AML-193 (cell line): Measurements from ENCODE around the gene SRGAP3.

Experiments
- DNase-seq, 2 experiments: peaks; one replicate each; lab custom pipeline; 2025; lab: John Stamatoyannopoulos, UW

SRGAP3 gene

DNA sequence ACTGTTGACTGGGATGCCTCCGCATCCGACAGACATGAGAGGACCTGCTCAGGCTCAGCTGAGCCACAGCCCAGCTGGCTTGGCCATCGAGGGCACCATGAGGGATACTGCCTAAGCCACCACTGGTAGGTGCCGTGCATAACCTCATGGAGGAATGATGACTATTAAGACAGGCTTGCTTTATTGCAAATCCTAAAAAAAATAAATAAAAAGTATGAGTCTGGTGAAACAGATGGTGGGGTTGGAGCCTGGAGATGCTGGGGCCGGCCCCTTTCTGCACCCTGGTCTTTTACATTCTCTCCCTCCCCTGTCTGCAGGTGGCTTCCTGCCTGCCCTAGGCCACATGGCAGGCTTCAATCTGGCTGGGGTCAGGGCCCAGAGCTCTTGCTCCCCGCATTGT is 262.2 kb downstream of the SRGAP3 start:
- no peak for DNase-seq

DNA sequence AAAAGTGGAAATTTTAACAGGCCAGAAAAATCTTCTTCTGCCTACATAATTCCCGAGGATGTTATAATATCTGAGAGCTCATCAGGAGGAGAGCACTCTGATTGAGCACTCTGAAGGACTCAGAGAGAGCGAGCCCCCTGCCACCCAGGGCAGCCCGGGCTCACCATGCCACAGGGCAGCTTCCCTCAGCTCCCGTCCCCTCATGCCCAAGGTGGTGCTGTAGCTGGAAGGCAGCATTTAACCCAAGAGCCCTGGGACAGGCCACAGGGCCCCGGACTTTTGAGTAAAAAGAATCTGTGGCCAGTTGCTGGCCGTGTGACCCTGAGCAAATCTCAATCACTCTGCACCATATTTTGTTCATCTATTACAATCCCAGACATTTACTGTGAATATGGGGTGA is 262.7 kb downstream of the SRGAP3 start:
- DNase-seq = no peak

DNA sequence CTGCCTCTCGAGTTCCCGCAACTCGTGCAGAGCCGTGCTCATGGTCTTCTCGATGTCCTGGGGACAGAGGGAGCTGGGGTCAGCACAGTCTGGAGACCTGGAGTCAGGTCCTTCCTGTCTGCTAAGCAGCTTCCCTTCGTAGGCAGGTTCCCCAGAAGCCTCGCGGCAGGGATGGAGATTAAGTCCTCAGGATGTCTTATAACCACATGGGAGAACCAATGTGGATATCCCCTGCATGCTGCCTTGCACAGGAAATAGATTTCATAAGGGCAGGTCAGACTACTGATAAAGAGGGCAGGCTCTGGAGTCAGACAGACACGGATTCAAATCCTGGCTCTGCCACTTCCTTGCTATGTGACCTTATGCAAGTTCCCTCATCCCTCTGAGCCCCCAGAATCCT is 263.6 kb downstream of the SRGAP3 start:
- DNase-seq = no peak

DNA sequence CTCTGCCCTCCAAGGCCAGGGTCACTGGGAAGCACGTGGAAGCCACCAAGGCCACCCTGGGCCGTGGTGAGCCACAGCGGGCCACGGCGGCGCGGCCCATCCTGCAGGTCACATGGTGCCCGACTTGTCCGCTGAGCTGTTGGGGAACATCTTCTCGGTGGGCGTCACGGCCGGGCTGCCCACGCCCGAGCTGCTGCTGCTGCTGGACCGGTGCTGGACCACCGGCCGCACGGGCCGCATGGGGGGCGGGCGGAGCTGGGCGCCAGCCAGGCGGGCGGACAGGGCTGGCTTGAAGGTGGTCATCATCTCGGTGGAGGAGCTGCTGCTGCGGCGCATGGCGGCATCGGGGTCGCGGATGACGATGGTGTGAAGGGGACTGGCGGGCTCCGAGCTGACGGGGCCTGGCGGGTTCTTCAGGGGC is 264.0 kb downstream of the SRGAP3 start:
- no peak for DNase-seq

DNA sequence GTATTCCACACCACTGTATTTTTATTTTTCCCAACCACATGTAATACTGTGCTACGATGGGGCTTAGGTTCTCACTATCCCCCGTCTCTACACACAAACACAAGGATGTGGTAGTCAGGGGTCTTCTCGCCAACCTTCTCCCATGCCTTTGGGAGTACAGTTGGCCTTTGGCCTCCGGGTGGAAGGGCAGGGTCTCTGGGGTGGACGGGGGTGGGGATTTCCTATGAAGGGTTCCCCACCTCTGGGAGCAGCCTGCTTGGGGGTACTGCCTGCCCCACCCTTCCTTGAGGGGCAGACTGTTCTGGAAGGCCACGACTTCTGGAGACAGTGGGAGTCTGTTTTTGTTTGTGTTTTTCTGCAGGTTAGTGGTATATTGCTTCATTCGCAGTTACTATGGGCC is 264.9 kb downstream of the SRGAP3 start:
- DNase-seq = no peak

DNA sequence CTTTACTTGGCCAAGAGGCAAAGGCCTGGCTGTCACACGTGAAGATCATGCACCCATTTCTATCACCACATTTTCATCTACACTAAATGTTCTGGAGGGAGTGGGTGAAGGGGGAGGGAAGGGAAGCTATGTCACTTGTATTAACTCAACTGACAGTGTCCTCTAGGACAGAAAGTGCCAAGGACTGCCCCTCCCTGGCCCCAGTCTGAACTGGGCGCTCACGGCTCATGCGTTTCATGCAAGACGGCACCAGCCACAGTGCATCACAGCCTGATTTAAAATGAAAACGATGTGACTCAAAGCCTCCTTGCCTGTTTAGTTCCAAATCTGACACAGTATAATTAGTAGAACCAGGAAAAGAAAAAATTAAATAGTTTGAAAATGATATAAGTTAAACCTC is 265.4 kb downstream of the SRGAP3 start:
- no peak for DNase-seq

DNA sequence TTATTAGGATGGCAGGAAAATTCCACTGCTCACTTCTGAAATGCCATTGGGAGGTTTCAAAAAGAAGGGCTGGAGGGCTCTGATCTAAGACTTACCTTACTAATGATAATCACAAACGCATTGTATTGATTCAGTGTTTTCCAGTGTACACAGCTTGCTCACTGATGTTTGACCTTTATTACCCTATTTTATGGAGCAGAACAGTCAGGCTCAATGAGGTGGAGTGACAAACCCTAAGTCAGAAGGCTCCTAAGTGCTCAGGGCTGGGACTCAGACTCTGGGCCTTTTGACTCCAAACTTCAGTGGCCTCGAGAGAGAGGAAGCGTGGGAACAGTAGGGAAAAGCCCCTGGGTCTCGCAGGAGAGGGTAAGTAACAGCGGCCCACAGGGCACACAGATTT is 265.9 kb downstream of the SRGAP3 start:
- DNase-seq = no peak

DNA sequence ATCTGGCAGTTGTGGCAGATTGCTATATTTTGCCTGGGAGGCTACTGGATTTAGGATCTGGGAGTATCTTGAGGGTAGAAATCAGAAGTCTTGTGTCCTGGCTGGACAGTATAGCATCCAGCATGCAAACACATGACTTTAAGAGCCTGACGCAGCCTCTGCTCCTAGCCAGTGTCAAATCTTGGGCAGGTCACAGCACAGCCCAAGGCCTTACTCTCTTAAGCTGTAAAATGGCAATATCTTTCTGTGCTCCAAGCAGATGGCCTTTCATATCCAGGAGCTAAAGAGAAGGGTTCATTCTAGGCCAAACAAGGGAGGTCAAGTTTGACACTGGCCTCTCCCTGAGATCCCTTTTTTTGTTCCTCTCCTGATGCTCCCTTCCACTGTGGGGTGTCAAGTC is 266.4 kb downstream of the SRGAP3 start:
- DNase-seq = no peak

DNA sequence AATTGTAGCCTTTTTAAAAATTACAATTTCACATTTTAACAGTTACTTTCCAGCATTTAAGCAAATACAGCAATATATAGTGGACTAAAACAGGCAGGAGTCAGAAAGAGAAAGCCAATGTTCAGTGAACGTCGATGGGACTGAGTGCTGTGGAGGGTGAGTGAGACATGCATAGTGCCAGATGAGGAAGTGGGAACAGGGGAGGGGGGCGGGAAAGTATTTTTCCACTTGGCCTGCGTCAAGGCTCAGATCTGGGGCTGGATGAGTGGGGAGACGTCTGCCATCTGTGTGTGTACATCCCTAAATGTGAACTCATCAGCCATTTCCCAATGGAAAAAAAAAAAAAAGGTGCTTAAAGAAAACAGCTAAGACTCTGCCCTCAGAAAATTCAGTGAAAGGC is 266.9 kb downstream of the SRGAP3 start:
- no peak for DNase-seq

DNA sequence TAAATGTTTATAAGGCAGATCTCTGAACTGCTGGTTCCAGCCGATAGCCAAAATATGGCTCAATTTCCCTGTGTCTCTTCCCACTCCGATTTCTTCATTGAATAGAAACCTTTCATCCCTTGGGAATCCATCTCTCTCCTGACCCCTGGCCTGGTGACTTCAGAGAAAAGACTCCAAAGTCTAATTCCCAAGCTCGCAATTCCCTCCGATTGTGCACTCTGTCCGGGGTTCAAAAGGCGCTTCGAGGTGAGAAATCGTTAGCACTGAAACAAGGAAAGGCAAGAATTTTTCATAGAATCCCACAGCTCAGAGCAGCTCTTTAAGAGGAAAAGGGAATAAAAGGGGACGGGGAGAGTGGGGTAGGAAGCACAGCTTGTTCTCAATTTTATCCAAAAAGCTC is 267.7 kb downstream of the SRGAP3 start:
- DNase-seq = no peak

DNA sequence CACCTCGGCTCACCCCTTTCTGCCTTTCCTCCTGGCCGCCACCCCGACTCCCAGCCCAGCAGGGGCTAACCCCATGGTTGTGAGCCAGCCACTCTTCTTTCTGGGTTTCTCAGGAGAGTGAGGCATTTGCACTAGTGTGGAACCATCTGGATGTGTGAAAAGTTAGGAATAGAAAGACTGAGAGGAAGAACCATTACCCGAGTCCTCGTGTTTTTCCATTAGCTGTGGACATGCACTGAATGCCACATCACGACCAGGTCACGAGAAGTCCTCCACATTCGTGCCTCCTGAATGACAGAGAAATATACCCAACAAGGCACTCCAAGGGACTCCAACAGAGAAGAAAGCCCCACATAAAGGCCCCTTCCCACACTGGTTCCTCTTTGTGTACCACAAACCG is 268.1 kb downstream of the SRGAP3 start:
- DNase-seq = no peak

DNA sequence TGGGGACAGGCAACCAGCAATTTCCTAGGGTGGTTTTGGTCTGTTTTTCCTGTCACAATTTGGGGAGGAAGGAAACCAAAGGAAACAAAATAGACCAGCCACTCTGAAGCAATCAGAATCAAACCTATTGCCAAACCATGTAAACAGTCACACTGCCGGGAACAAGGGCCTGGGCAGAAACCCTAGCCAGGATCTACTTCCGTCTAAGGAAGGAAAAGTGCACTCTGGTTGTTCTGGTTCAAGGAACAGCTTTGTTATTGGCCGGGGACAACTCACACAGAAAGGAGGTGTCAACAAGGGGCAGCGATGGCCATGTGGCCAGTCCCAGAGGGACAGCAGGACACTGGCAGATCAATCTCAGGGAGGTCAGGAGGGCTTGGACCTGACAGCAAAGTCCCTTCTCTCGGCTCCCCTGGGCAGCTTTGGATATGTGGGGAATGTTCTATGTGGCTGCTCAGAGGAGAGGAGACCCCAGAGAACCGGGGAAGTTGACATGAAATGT is 268.6 kb downstream of the SRGAP3 start:
- no peak for DNase-seq

DNA sequence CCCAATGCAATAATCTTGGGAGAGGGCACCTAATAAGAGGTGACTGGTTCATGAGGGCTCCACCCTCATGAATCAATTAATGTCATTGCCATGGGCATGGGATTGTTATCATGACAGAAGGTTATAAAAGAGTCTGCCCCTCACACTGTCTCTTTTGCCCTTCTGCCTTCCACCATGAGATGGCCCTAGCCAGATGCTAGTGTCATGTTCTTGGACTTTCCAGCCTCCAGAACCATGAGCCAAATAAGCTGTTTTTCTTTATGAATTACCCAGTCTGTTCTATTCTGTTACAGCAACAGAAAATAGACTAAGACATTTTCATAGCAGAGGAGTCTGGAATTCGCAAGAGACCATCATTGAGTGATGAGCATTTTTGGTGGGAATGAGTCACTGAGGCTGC is 270.2 kb downstream of the SRGAP3 start:
- DNase-seq = no peak

DNA sequence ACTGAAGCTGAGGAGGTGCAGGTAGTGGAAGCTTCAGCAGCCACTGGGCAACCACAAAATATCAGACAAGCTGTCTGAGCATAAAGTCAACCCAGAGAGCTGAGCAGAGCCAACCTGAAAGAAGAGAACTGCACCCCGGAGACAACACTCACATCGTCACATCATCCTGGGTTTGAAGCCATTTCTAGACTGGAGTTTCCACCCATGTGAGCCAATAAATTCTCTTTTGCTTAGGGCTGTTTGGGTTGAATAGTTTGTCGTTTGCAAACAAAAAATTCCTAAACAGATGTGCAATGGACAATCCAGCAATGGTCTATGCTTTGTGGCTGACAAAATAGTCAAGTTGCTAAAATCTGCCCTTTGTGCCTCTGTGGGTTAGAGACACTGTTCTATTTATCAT is 270.9 kb downstream of the SRGAP3 start:
- no peak for DNase-seq

DNA sequence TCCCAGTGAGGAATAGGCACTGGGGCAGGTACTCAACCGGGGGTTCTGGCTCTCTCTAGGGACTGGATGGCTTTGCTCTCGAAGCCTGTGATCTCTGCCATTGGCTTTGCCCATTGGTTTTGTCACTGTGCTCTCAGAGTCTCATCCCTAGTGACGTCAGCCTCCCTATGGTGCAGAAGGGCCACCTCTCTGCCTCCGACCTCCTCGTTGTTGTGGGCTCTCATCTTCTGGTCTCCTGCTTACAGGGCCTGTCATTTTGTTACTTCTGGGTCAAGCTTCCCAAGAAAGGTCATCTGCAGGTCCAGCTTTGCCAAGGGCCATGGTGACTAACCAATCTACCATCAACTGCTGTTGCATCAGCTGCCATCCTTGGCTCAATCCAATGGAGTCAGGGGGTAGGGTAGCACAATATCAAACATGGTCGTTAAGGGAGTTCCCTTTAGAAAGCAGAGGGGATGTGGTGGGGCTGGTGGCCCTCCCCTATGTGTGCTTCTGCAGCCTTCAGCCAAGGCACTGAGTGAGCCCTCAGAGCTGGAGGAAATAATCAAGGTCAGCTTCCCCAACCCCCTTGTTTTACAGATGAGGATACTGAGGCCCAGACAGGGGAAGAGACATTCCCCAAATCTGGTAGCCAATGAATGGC is 272.8 kb downstream of the SRGAP3 start:
- no peak for DNase-seq

DNA sequence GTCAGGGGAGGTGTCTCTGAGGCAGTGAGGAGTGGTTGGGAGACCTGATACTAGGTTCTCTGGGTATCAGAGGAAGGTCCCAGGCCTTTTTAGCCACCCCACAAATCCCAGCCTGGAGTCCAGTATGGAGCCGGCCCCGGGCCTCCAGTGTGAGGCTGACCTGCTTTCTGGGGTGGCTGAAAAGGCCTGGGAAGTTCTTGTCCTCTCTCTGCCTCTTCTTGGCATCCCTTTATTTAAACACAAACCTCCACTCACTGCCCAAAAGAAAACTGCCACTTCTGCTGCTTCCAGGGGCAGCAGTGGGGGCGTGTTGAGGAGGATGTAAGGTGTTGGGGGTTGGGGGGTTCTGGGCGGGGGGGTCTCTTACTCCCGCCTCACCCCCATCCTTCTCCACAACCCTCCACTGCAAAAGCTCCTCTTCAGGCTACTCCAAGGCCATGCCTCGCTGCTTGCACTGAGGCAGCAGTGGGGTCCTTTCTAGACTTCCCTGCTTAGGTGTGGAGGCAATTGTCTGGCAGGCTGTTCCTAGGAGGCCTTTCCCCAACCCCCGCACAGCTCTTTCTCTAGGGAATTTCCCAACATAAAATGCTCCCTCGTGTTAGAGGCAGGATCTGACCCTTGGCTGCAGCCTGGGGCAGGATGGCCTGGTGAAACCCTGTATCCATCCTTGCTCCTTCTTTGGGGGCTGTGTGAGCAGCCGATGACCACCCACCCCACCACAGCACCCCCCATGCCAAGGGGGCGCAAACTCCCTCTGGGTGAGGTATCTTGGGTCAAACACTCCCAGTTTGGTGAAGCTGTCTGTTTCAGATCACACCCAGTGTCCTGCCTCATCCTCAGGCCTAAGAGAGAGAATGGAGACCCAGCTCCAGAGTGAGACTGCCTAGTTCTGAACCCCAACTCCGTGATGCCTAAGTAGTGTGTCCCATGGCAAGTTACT is 274.1 kb downstream of the SRGAP3 start:
- no peak for DNase-seq

DNA sequence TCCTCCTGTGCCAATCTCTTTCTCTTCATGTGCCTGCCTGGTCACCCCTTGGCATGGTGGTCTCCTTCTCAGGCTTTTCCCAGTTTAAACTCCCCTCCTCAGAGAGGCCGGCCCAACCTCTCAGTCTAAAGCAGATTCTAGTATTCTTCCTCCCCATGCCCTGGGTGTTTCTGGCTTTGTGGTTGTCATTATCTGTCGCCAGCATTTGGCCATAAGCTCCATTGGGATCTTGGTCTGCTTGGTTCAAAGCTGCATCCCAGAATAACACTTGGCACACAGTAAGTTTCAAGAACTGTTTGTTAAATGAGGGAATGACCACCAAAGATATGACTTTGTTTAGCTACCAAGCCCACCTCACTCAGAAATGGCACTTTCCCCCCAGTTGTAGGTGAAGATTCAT is 275.0 kb downstream of the SRGAP3 start:
- no peak for DNase-seq

DNA sequence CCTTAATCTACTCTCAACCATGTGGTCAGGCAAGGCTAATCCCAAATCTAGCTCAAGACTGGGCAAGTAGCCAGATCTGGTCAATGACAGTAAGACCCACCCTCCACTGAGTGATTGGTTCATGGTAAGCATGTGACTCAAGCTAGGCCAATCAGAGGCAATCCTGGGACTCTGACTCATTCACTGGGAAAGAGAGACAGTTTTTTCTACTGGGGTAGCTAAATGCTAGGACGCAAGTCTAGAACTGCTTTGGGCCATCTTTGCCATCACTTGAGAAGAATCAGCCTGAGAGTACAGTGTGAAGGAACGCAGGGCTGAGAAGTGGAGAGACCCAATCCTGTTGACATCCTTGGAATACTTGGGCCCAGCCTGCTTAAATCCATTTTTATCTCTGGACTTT is 276.8 kb downstream of the SRGAP3 start:
- DNase-seq = peak in 1 of 2 experiments; percentile 10

DNA sequence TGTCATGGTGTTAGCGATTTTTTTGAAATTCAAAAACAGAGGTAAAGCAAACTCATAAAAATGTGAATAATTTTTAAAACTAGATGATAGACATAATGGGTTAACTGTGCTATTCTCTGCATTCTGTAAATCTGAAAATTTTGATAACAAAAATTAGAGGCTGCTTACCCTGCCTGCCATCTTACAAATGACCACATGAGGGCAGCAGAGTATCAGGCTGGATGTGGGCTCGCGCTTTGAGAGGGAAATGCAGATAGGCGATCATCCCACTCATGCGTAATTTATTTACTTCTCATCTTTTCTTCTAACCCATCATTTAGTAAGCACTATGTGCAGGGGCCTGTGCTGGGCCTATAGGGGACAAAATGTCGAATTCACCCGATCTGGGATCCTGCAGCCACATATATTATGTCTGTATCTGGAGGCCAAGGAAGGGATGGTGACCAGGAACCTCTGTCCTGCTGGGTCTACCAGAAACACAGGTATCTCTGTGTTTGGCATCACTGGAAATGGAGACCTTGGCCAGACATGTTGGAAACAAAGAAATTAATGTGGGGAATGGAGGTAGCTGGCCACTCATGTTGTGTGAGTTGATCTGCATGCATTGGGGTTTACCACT is 278.4 kb downstream of the SRGAP3 start:
- peak; percentile 56 to 66 for DNase-seq

DNA sequence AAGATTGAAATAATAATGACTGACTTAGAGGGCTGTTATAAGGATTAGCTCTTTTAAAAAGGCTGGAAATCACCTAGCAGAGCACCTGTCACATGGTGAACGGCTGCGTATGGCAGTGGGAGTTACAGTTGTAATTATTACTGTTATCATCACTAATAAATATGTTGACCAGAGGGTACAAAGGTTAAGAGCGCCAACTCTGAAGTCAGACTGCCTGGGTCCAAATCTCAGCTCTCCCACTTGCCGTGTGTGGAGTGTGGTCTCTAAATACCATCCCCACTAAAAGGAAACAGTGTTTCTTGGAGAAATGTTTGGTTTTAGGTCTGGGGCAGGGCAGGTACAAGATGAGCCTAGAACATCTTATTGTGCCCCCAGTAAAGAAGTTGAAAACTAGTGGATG is 280.2 kb downstream of the SRGAP3 start:
- no peak for DNase-seq

DNA sequence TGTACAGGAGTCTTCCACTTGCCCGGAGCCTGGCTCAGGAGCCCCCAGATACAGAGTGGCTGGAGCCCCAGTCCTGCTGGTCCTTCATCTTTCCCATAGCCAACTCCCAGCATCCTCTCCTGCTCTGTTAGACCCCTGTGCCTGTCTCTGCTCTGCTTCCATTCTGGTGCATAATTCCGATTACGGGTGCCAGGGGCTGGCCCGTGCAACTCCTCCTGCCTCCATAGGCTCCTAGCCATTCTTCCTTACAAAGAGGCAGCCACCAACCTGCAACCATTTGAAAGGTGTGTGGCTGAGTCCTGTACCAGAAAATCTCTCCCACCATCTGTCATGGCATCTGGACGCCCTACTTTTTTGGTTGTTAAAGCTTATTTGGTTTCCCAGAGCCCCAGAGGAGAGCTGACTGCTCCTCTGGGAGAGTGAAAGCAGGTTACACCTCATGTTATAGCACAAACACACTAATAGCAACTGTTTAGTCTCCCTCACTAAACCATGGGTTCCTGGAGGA is 281.0 kb downstream of the SRGAP3 start:
- no peak for DNase-seq

DNA sequence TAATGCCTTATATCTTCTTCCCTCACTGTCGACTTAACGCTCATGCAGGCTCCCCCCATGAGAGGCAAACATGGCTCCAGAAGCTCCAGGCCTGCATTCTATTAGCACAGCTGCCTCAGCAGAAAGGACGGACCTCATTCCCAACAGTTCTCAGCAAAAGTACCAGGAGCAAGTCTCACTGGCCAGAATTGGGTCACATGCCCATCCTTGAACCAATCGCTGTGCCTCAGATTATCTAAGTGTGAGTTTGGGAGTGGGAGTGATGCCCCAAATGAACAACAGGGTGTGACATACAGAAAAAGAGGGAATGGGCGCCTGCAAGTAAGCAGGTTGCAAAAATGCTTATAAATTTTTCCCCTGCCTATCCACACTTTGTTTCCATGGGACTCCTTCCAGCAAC is 281.9 kb downstream of the SRGAP3 start:
- no peak for DNase-seq
